Mesothelial cell of epicardium (in vitro differentiated cells): ENCODE results near the gene SND1. TPM values are rescaled to one million over a fixed set of nuclear protein-coding genes. Genes with fewer than 3 reads are reported as not detected.

Experiments
- DNase-seq, 2 experiments: peaks; one replicate each; pipeline ENCODE4 v3.0.0; 2021; ENCODE audit warnings: low spot score in 2 of 2; ENCODE audit not compliant: unreplicated experiment in 2 of 2
- H3K27ac Mint-ChIP-seq: 2 replicates; pipeline ENCODE4 v1.8.0; 2021; ENCODE audit warnings: mixed read lengths
- H3K27me3 Mint-ChIP-seq: 2 replicates; pipeline ENCODE4 v1.8.0; 2021; ENCODE audit warnings: low read depth, mixed read lengths
- H3K36me3 Mint-ChIP-seq: 2 replicates; pipeline ENCODE4 v1.8.0; 2021; ENCODE audit warnings: mixed read lengths
- H3K4me1 Mint-ChIP-seq: 2 replicates; pipeline ENCODE4 v1.8.0; 2021; ENCODE audit warnings: mixed read lengths
- H3K4me3 Mint-ChIP-seq: 2 replicates; pipeline ENCODE4 v1.8.0; 2021; ENCODE audit warnings: mild to moderate bottlenecking, moderate library complexity, mixed read lengths
- H3K9me3 Mint-ChIP-seq: 2 replicates; pipeline ENCODE4 v1.8.0; 2021; ENCODE audit warnings: mixed read lengths
- CTCF ChIP-seq: fragments of 200-600 bp; sonication (generic); IDR thresholded peaks from one replicate; pipeline ENCODE4 v1.5.0; 2021; ENCODE audit warnings: antibody characterized with exemption; ENCODE audit not compliant: unreplicated experiment
- total RNA-seq: library from RNA; stranded (reverse); gene quantifications from 3 replicates; pipeline ENCODE4 v1.2.1, GENCODE V29; 2021

The SND1 gene
- total RNA-seq, 1 donor from 2014 or later = 211 TPM

- DNase-seq = no peak
- no peak overlapping the region for H3K4me3 Mint-ChIP-seq
- H3K4me1 Mint-ChIP-seq = peaks cover 27% of the 10 kb centered on the region
- no peaks in the 10 kb centered on the region for H3K9me3 Mint-ChIP-seq
- H3K27ac Mint-ChIP-seq = no peak overlapping the region
- no peaks in the 10 kb centered on the region for H3K27me3 Mint-ChIP-seq
- TF ChIP-seq CTCF = no peak
- peaks cover 4% of the 10 kb centered on the region for H3K36me3 Mint-ChIP-seq
These were observed 243.9 kb downstream of the SND1 start for GRCh38 chr7:127895814-127896280.

GRCh38 chr7:127896659-127897058 is 244.7 kb downstream of the SND1 start:
- no peak for TF ChIP-seq CTCF
- no peak for DNase-seq
- no peaks in the 10 kb centered on the region for H3K9me3 Mint-ChIP-seq
- H3K4me1 Mint-ChIP-seq = peaks cover 27% of the 10 kb centered on the region
- H3K27me3 Mint-ChIP-seq = no peaks in the 10 kb centered on the region
- H3K36me3 Mint-ChIP-seq = peaks cover 4% of the 10 kb centered on the region
- H3K4me3 Mint-ChIP-seq = no peak overlapping the region
- no peak overlapping the region for H3K27ac Mint-ChIP-seq

GRCh38 chr7:127897704-127898454 is 245.9 kb downstream of the SND1 start:
- H3K4me1 Mint-ChIP-seq = peaks cover 28% of the 10 kb centered on the region
- peaks cover 2% of the 10 kb centered on the region for H3K36me3 Mint-ChIP-seq
- no peaks in the 10 kb centered on the region for H3K9me3 Mint-ChIP-seq
- no peak for TF ChIP-seq CTCF
- no peak for DNase-seq
- no peaks in the 10 kb centered on the region for H3K27me3 Mint-ChIP-seq
- H3K27ac Mint-ChIP-seq = no peak overlapping the region
- no peak overlapping the region for H3K4me3 Mint-ChIP-seq

GRCh38 chr7:127899411-127899810 is 247.4 kb downstream of the SND1 start:
- peaks cover 21% of the 10 kb centered on the region for H3K4me1 Mint-ChIP-seq
- no peak for TF ChIP-seq CTCF
- DNase-seq = no peak
- H3K27ac Mint-ChIP-seq = no peak overlapping the region
- H3K36me3 Mint-ChIP-seq = no peaks in the 10 kb centered on the region
- no peaks in the 10 kb centered on the region for H3K27me3 Mint-ChIP-seq
- H3K9me3 Mint-ChIP-seq = no peaks in the 10 kb centered on the region
- H3K4me3 Mint-ChIP-seq = no peak overlapping the region

- peaks cover 23% of the 10 kb centered on the region for H3K4me1 Mint-ChIP-seq
- peak overlapping the region; percentile 17 for H3K27ac Mint-ChIP-seq
- no peaks in the 10 kb centered on the region for H3K9me3 Mint-ChIP-seq
- no peak for DNase-seq
- no peaks in the 10 kb centered on the region for H3K27me3 Mint-ChIP-seq
- TF ChIP-seq CTCF = no peak
- H3K36me3 Mint-ChIP-seq = no peaks in the 10 kb centered on the region
- no peak overlapping the region for H3K4me3 Mint-ChIP-seq
These were observed 248.1 kb downstream of the SND1 start for GRCh38 chr7:127900141-127900540.
